PC-3 (cell line): Measurements from ENCODE around the gene PAPSS2. TPM values are rescaled to one million over a fixed set of nuclear protein-coding genes. Genes with fewer than 3 reads are reported as not detected.
A peak's percentile ranks its signal among the peaks of the same experiment; 100 is the strongest.

Experiments
- ATAC-seq: fragments of 200-7000 bp; cut with Tn5 transposase; 2 replicates; pipeline ENCODE4 v1.9.1; 2020; ENCODE audit warnings: mild to moderate bottlenecking, moderate library complexity
- BruUV-seq: library from RNA; stranded (reverse); fragments of 400-500 nt; replicated peaks from 2 replicates; lab custom pipeline; 2021; lab: Mats Ljungman, UMichigan
- CTCF ChIA-PET: fragments of 300-600 bp; sonication (Branson Sonifier 250); formaldehyde crosslinking; loops from one replicate; lab custom pipeline; 2022; ENCODE audit warnings: antibody characterized with exemption; lab: Charles Lee
- POLR2A ChIA-PET: fragments of 300-600 bp; sonication (Branson Sonifier 250); formaldehyde crosslinking; loops from one replicate; lab custom pipeline; 2022; ENCODE audit warnings: antibody characterized with exemption; ENCODE audit not compliant: unreplicated experiment; lab: Charles Lee
- DNase-seq: peaks from one replicate; pipeline ENCODE4 v3.0.0-alpha.2; 2015
- H2AFZ ChIP-seq: fragments of 300-600 bp; sonication (generic); 2 replicates; pipeline ENCODE4 v1.6.0; 2016; ENCODE audit warnings: antibody characterized with exemption, low read length
- H3F3A ChIP-seq: fragments of 300-600 bp; sonication (generic); one replicate; pipeline ENCODE4 v1.6.0; 2017; ENCODE audit warnings: antibody characterized with exemption, low read length, control low read depth, mild to moderate bottlenecking; ENCODE audit not compliant: unreplicated experiment
- H3K27ac ChIP-seq: fragments of 300-600 bp; sonication (generic); 2 replicates; pipeline ENCODE4 v1.5.1; 2016; ENCODE audit warnings: mild to moderate bottlenecking, low read length
- H3K27me3 ChIP-seq: fragments of 300-600 bp; sonication (generic); 2 replicates; pipeline ENCODE4 v1.6.1; 2016; ENCODE audit warnings: low read length, mixed read lengths
- H3K36me3 ChIP-seq: fragments of 300-600 bp; sonication (generic); 2 replicates; pipeline ENCODE4 v1.6.1; 2016; ENCODE audit warnings: low read depth, mixed run types, low read length, mixed read lengths
- H3K4me1 ChIP-seq: fragments of 300-600 bp; sonication (generic); 2 replicates; pipeline ENCODE4 v1.5.1; 2016; ENCODE audit warnings: low read length; ENCODE audit not compliant: insufficient read depth
- H3K4me2 ChIP-seq: fragments of 300-600 bp; sonication (generic); 2 replicates; pipeline ENCODE4 v1.6.0; 2016; ENCODE audit warnings: low read length
- H3K4me3 ChIP-seq: fragments of 300-600 bp; sonication (generic); 2 replicates; pipeline ENCODE4 v1.5.1; 2016; ENCODE audit warnings: mild to moderate bottlenecking, low read length, mixed read lengths
- H3K79me2 ChIP-seq: fragments of 300-600 bp; sonication (generic); 2 replicates; pipeline ENCODE4 v1.6.1; 2017; ENCODE audit warnings: low read length, mixed read lengths
- H3K9ac ChIP-seq: fragments of 300-600 bp; sonication (generic); 2 replicates; pipeline ENCODE4 v1.6.0; 2016; ENCODE audit warnings: mild to moderate bottlenecking, low read length
- H3K9me2 ChIP-seq: fragments of 300-600 bp; sonication (generic); replicated peaks from 2 replicates; pipeline ENCODE4 v1.6.1; 2016; ENCODE audit warnings: mixed run types, low read length, mixed read lengths
- H3K9me3 ChIP-seq: fragments of 300-600 bp; sonication (generic); 2 replicates; pipeline ENCODE4 v1.6.1; 2016; ENCODE audit warnings: low read length, mixed read lengths
- H4K20me1 ChIP-seq: fragments of 300-600 bp; sonication (generic); 2 replicates; pipeline ENCODE4 v1.6.1; 2016; ENCODE audit warnings: low read length, mixed read lengths
- CTCF ChIP-seq: fragments of 300-600 bp; sonication (generic); conservative IDR thresholded peaks from 2 replicates; pipeline ENCODE4 v1.5.1; 2017; ENCODE audit warnings: antibody characterized with exemption, low read depth, mild to moderate bottlenecking, low read length
- EZH2 ChIP-seq: fragments of 300-600 bp; sonication (generic); IDR thresholded peaks from one replicate; pipeline ENCODE4 v1.6.1; 2017; ENCODE audit warnings: antibody characterized with exemption, mild to moderate bottlenecking, low read length; ENCODE audit not compliant: unreplicated experiment
- EZH2phosphoT487 ChIP-seq: fragments of 300-600 bp; sonication (generic); IDR thresholded peaks from 2 replicates; pipeline ENCODE4 v1.6.1; 2018; ENCODE audit warnings: mild to moderate bottlenecking, antibody characterized with exemption, low read length, borderline replicate concordance
- intact Hi-C: fragments of 100-400 bp; cut with micrococcal nuclease; formaldehyde crosslinking; loops from 2 replicates; pipeline ENCODE4 v1.9.0; 2023
- total RNA-seq: library from RNA; depleted of rRNA; stranded (reverse); fragments of >200 nt; gene quantifications from 2 replicates; pipeline ENCODE4 v1.2.3, GENCODE V29; 2014

PAPSS2 gene
- total RNA-seq, 1 experiment from 2014 or later = 16.4 TPM

GRCh38 chr10:87750817-87751216 lies 91.1 kb downstream of the PAPSS2 start:
- POLR2A ChIA-PET = no interaction called here
- H3K4me1 ChIP-seq = 0 out of 2 replicates have a peak, but pooled peaks cover 4% of the 10 kb centered on the region
- H2AFZ ChIP-seq = no peak overlapping the region
- intact Hi-C loops = no loop called here
- H3K4me2 ChIP-seq = no peak overlapping the region
- CTCF ChIA-PET = no interaction called here
- DNase-seq (no peak), ATAC-seq (no peak)
- no peaks in the 10 kb centered on the region for H4K20me1 ChIP-seq
- no TSS peak for BruUV-seq
- H3K4me3 ChIP-seq = no peak overlapping the region
- no peaks in the 10 kb centered on the region for H3K79me2 ChIP-seq
- H3K9ac ChIP-seq = no peak overlapping the region
- H3K9me2 ChIP-seq = no peaks in the 10 kb centered on the region
- H3K27ac ChIP-seq = no peak overlapping the region
- H3K27me3 ChIP-seq = no peaks in the 10 kb centered on the region
- H3K36me3 ChIP-seq = no peaks in the 10 kb centered on the region; the same call in 1 of the 2 replicates
- no peaks in the 10 kb centered on the region for H3F3A ChIP-seq
- H3K9me3 ChIP-seq = no peaks in the 10 kb centered on the region
- TF ChIP-seq EZH2phosphoT487 (no peak), EZH2 (no peak), CTCF (no peak)

- Histone ChIP-seq H3K4me2 (no peak overlapping the region), H3K79me2 (no peaks in the 10 kb centered on the region), H3K27me3 (no peaks in the 10 kb centered on the region), H2AFZ (no peak overlapping the region), H3K4me3 (no peak overlapping the region), H3F3A (no peaks in the 10 kb centered on the region), H3K36me3 (peaks cover 4% of the 10 kb centered on the region; the same call in 1 of the 2 replicates), H3K9me3 (no peaks in the 10 kb centered on the region), H3K4me1 (0 out of 2 replicates have a peak, but pooled peaks cover 4% of the 10 kb centered on the region), H3K9ac (no peak overlapping the region), H3K27ac (no peak overlapping the region), H4K20me1 (no peaks in the 10 kb centered on the region), H3K9me2 (no peaks in the 10 kb centered on the region)
- POLR2A ChIA-PET = no interaction called here
- no TSS peak for BruUV-seq
- no peak for DNase-seq
- ATAC-seq = no peak
- CTCF ChIA-PET = no interaction called here
- no peak for TF ChIP-seq EZH2
- TF ChIP-seq EZH2phosphoT487 = no peak
- TF ChIP-seq CTCF = no peak
- intact Hi-C loops = no loop called here
Measured at GRCh38 chr10:87751274-87751673, 91.6 kb downstream of the PAPSS2 start.

GRCh38 chr10:87752566-87752965 lies 92.9 kb downstream of the PAPSS2 start:
- no TSS peak for BruUV-seq
- TF ChIP-seq CTCF (no peak), EZH2phosphoT487 (no peak), EZH2 (no peak)
- H3F3A ChIP-seq = no peaks in the 10 kb centered on the region
- ChIA-PET CTCF (no interaction called here), POLR2A (no interaction called here)
- H3K4me2 ChIP-seq = no peak overlapping the region
- H3K9me2 ChIP-seq = no peaks in the 10 kb centered on the region
- no peak overlapping the region for H3K27ac ChIP-seq
- H2AFZ ChIP-seq = no peak overlapping the region
- DNase-seq (peak; percentile 15), ATAC-seq (peak; percentile 40; the same call in 1 of the 2 replicates)
- H4K20me1 ChIP-seq = no peaks in the 10 kb centered on the region
- no peaks in the 10 kb centered on the region for H3K27me3 ChIP-seq
- H3K9me3 ChIP-seq = no peaks in the 10 kb centered on the region
- no peak overlapping the region for H3K4me3 ChIP-seq
- no peaks in the 10 kb centered on the region for H3K79me2 ChIP-seq
- H3K4me1 ChIP-seq = 0 out of 2 replicates have a peak, but pooled peaks cover 4% of the 10 kb centered on the region
- intact Hi-C loops = no loop called here
- H3K36me3 ChIP-seq = peaks cover 4% of the 10 kb centered on the region; the same call in 1 of the 2 replicates
- no peak overlapping the region for H3K9ac ChIP-seq
